ENCODE data around the gene TBC1D5.

TBC1D5 gene

GRCh38 chr3:17687566-17687965, 54.9 kb downstream of the TBC1D5 start:
- TF ChIP-seq CREB5 (CRISPR knock-in tag; IDR thresholded peaks at IDR 0.05; ENCODE audit: low read depth) (no peak), SNAI2 (CRISPR knock-in tag; IDR thresholded peaks at IDR 0.05) (no peak), POU6F1 (CRISPR knock-in tag; IDR thresholded peaks at IDR 0.05; ENCODE audit: borderline replicate concordance, low read depth) (no peak), PATZ1 (CRISPR knock-in tag; IDR thresholded peaks at IDR 0.05; ENCODE audit: borderline replicate concordance) (no peak), TSHZ2 (CRISPR knock-in tag; IDR thresholded peaks at IDR 0.05) (no peak), ZNF70 (CRISPR knock-in tag; IDR thresholded peaks at IDR 0.05) (no peak), TCF4 (CRISPR knock-in tag; IDR thresholded peaks at IDR 0.05; ENCODE audit: borderline replicate concordance) (no peak)
- no peak for ATAC-seq

- TF ChIP-seq ZNF565 (CRISPR knock-in tag; conservative IDR thresholded peaks at IDR 0.05; ENCODE audit: low read depth) = no peak
- TF ChIP-seq ZNF70 (CRISPR knock-in tag; IDR thresholded peaks at IDR 0.05) = no peak
- no peak for TF ChIP-seq CREB5 (CRISPR knock-in tag; IDR thresholded peaks at IDR 0.05; ENCODE audit: low read depth)
- TF ChIP-seq TOX (CRISPR knock-in tag; IDR thresholded peaks at IDR 0.05; ENCODE audit: borderline replicate concordance) = no peak
- TF ChIP-seq OSR1 (CRISPR knock-in tag; IDR thresholded peaks at IDR 0.05) = no peak
- no peak for TF ChIP-seq POU6F1 (CRISPR knock-in tag; IDR thresholded peaks at IDR 0.05; ENCODE audit: borderline replicate concordance, low read depth)
- no peak for TF ChIP-seq TCF4 (CRISPR knock-in tag; IDR thresholded peaks at IDR 0.05; ENCODE audit: borderline replicate concordance)
- TF ChIP-seq TSHZ2 (CRISPR knock-in tag; IDR thresholded peaks at IDR 0.05) = no peak
- TF ChIP-seq ZNF8 (CRISPR knock-in tag; IDR thresholded peaks at IDR 0.05) = no peak
- TF ChIP-seq ZFP30 (CRISPR knock-in tag; IDR thresholded peaks at IDR 0.05) = no peak
- TF ChIP-seq CSDC2 (CRISPR knock-in tag; IDR thresholded peaks at IDR 0.05) = no peak
- TF ChIP-seq CSRNP3 (CRISPR knock-in tag; IDR thresholded peaks at IDR 0.05) = no peak
- no peak for TF ChIP-seq ARNTL (CRISPR knock-in tag; IDR thresholded peaks at IDR 0.05; ENCODE audit: borderline replicate concordance, low read depth)
- TF ChIP-seq ISL1 (CRISPR knock-in tag; IDR thresholded peaks at IDR 0.05) = no peak
- no peak for TF ChIP-seq PATZ1 (CRISPR knock-in tag; IDR thresholded peaks at IDR 0.05; ENCODE audit: borderline replicate concordance)
- TF ChIP-seq BACH2 (CRISPR knock-in tag; IDR thresholded peaks at IDR 0.05; ENCODE audit: borderline replicate concordance) = no peak
- no peak for TF ChIP-seq ESRRG (CRISPR knock-in tag; IDR thresholded peaks at IDR 0.05)
- ATAC-seq = peak; percentile 68
These were observed 55.8 kb downstream of the TBC1D5 start for GRCh38 chr3:17686613-17687012.

All from SK-N-SH treated with all-trans-retinoic acid at 6 μM for 48 hours (cell line).